CD4-positive, alpha-beta T cell treated with Interleukin-15 for 4 hours (primary cell): ENCODE measurements around the gene TMTC1.

Experiments
- DNase-seq: peaks from one replicate; pipeline ENCODE4 v3.0.0-alpha.2; 2020; ENCODE audit warnings: low spot score

Gene TMTC1

GRCh38 chr12:29780084-29780483 is 3.7 kb downstream of the TMTC1 start:
- no peak for DNase-seq

GRCh38 chr12:29778531-29778930 is 5.2 kb downstream of the TMTC1 start:
- no peak for DNase-seq

- DNase-seq: no peak
Observed at GRCh38 chr12:29773076-29773475, 10.7 kb downstream of the TMTC1 start.

DNA sequence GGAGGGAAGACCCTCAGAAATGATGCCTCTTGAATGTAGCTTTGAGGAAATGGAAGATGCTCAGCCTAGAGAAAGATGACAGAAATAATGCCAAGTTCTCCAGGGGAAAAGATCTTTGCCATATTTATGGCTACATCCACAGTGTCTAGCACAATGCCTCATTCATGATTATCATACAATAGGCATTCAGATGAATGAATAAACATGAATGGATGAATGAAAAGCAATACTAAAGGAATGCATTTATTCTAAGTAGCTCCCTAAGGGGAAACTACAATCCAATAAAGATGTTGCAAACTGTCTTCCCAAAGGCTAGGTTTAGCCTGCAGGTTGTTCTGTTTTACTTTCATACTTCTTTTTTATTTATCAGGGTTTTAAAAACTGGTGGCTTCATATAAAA is 12.0 kb downstream of the TMTC1 start:
- DNase-seq: no peak

- no peak for DNase-seq
Observed at GRCh38 chr12:29771165-29771564, 12.6 kb downstream of the TMTC1 start.

DNA sequence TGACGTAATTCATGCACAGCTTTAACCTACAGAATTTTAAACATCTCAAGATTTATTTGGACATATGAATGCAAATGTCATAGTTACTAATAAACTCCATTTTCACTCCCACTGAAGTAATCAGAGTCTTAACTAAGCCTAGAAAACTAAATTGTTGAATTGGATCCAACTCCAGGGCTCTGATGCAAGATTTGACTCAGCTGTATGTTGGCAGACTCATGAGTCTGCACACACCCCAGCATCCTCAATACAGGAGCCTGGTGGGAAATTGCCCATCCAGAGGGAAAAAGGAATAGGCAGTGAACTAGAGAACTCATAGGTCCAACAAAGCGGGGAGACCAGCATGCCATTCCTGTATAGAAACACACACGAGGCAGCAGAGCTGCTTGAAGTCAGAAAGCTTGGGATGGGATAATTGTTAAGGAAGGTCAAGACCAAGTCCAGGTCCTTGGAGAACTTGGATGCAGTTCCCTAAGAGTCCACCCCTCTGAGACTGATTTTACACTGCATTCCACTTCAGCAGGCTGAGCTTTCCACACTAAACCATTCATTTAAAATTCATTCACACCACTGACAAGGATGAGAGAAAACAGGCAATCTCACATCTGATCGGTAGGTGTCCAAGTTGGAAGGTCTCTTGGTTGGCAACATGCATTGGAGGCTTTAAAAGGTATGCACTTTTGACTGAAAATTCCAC is 14.4 kb downstream of the TMTC1 start:
- no peak for DNase-seq

DNA sequence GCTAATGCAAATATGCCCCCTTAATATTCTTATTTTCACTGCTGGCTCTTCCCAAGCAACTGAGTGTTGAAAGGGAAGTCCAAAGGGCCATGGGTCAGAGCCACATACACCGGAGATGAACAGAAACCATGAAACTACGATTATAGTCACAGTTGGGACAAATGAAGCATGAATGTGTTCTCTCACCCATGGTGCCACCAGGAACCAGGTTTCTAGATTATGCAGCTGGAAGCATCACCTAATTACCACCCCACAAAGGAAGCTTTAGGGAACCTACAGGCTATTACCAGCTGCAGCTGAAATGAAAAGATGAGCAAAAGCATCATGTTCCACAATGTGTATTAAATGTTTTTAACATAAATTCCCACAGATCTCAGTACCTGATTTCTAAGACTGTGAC is 15.4 kb downstream of the TMTC1 start:
- no peak for DNase-seq

DNA sequence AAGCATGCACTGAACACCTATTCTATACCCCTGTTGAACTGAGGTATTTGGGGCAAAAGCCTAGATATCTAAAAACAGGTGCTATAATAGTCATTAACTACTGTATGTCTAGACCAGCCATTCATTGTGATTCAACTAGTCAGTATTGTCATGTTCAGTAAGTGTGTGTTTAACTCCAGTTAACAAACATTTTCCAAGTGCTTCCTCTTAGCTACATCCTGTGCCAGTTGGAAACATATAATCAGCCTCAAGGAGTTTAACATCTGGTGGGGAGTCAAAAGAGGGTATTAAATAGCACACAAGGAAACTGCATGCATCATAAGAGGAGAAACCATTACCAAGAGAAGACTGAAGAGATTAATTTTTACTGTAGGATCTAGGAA is 20.4 kb downstream of the TMTC1 start:
- no peak for DNase-seq

GRCh38 chr12:29762637-29763300 is 21.0 kb downstream of the TMTC1 start:
- no peak for DNase-seq

- no peak for DNase-seq
Observed at GRCh38 chr12:29759950-29760349, 23.8 kb downstream of the TMTC1 start.

- DNase-seq: no peak
Observed at GRCh38 chr12:29756741-29757390, 26.9 kb downstream of the TMTC1 start.

GRCh38 chr12:29754235-29755189 is 29.2 kb downstream of the TMTC1 start:
- DNase-seq: no peak

- DNase-seq: no peak
Observed at GRCh38 chr12:29752121-29752520, 31.6 kb downstream of the TMTC1 start.

GRCh38 chr12:29751676-29752075 is 32.1 kb downstream of the TMTC1 start:
- DNase-seq: no peak

DNA sequence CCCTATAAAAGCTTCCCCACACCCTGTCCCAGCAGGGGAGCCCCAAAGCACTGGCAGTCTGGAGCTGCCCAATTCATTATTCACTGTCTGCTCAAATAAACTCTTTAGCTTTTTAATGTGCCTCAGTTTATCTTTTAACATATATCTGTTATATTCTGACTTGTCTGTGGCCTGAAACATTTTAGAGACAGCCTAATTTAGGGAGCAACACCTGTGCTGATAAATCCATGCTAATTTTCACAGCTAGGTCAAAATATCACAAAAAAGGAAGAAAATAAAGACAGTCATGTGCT is 32.9 kb downstream of the TMTC1 start:
- DNase-seq: no peak

- DNase-seq: no peak
Observed at GRCh38 chr12:29750131-29750927, 33.4 kb downstream of the TMTC1 start.

- no peak for DNase-seq
Observed at GRCh38 chr12:29744365-29744764, 39.4 kb downstream of the TMTC1 start.

DNA sequence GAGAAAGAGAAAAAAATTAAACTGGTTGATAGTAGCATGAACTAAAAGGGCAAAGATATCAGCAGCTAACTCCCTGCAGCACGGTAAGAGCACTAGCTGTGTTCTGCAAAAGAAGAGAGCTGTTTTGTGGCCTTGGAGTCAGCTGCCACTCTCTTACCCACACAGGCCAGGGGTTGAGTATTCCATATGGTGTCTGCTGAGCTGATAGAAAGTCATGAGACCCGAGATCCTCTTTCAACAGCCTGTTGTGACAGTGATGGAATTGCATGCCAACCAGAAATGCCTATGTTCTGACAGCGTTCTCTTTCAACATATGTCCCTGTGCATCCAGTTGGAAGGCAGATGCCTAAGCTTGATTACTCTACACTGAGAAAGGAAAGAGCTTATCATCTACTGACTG is 39.9 kb downstream of the TMTC1 start:
- no peak for DNase-seq

DNA sequence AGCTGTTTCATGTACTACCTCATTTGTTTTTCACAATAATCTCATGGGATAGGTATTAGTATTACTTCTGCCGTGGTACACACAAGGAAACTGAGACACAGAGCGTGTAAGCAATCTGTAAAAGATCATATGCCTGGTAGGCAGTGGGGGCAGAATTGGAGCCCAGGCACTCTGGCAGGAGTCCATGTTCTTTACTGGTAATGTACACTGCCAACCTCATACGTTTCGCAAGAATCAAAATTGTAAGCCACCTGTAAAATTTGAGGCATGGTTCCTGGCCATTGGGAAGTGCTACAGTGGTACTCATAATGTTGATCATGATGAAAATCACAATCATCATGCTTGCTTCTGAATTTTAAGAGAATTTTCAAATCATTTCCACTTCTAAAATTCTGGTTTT is 40.7 kb downstream of the TMTC1 start:
- DNase-seq: no peak

DNA sequence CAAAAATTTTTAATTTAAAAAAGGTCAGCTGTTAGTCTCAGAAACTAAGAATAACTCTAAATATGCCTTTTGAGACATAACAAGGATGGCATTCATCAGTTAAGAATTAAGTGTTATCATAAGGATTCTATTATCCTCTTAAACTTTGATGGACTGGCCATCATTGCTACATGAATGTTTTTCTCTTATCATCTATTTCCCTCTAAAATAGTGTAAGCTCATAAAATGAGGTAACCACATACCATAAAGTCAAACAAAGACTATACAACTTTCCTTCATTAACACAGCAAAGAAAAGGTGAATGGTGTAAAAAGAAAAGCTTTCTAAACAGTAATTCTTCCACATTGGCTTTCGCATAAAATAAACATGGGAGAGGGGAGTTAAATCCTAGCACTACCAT is 41.1 kb downstream of the TMTC1 start:
- no peak for DNase-seq

DNA sequence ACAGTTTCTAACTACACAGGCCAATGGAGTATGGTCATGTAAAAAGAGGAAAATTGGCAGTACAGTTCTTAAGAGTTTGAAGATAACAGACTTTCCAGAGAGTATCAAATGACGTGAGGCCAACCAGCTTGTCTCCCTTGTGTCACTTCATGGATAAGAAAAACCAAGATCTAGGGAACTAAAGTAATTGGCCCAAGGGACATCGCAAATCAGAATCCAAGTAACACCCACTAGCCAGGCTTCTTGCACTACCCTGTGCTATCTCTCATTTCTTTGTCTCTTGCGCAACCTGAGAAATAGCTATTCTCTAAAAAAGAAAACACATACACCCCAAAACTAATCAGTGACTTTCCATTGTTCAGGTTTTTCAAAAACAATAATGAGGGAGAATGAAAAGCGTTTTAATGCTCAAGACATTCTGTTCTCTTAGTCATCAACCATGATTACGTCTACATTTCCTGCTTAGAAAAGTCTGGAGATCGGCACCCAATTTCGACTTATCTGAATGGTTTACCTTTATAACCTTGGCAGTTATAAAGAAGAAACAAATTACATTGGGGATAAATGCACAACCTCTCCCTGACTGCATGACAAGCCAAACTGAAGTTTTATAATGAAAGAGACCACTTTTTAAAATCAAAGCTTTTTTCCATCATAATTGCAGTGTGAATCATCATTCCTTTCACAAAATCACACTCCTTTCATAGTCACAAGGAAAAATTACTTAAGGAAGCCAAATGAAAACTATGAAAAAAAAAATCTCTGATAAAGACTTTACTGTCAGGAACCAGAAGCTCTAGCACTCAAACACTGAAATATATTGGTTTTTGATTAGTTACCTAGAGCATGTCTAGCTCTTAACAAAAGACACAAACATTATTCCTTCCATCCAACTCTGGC is 42.1 kb downstream of the TMTC1 start:
- DNase-seq: no peak
